ENCODE data around the gene GEMIN7.
"Not testable (repeated sequence)": the region's sequence is repeated elsewhere in the genome, so short reads cannot be mapped to it uniquely, and the experiment has no call there.

The GEMIN7 gene

DNA sequence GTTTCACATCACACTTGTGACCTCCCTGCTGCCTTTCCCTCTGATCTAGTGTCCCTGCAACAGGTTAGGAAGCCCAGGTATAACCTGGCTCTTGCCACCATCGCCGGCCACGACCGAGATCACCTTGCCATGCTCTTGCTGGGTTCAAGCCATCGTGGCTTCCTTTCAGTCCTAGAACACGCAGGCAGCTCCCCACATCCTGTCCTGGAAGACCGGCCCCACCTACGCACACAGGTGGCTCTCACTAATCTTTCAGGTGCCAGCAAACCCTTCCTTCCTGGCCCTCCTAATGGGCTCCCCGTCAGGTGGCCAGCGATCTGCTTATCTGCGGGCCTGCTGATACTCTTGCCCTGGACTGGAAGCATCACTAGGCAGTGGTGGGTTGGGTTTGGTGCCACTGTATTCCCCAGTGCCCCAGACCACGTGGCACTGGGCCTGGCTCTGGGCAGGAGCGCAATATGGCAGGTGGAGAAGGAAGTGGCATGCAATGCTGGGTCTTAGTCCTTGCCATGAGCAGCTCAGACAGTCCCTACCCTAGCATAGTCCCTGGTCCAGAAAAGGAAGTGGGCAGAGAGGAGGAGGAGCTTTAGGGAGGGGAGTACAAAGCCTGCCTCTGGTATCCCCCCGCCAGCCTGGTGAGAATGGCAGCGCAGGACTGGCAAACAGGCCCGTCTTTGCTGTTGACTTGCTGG is 25.7 kb downstream of the GEMIN7 start:
- no peak for DNase-seq (ENCODE audit: low read depth)

DNA sequence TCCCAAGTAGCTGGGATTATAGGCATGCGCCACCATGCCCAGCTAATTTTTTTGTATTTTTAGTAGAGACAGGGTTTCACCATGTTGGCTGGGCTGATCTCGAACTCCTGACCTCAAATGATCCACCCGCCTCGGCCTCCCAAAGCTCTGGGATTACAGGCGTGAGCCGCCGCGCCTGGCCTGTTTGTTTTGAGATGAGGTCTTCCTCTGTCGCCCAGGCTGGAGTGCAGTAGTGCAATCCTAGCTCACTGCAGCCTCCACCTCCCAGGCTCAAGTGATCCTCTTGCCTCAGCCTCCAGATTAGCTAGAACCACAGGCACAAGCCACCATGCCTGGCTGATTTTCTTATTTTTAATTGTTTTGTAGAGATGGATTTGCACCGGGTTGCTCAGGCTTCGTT is 27.3 kb downstream of the GEMIN7 start:
- DNase-seq (ENCODE audit: low read depth): not testable (repeated sequence)

DNA sequence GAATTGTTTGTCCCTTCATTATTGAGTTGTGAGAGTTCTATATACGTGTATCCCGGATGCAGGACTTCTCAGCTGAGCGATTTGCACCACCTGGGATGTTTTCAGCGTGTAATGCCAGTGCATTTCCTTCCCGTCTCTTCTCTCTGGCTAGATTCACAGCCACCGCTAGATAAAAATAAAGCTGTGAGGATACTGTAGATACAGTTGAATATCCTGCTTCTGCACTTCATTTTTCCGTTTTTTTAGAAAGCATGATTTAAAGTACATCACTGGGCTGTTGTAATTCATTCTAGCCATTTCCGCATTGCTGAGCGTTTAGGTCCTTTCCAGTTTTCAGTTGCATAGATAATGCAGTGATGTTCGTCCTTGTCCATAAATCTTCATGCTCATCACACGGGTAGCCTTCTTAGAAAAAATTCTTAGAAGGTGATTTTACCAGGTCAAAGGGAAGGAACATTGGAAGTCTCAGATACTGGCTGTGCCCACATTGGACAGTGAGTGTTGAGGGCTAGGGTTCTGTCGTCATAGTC is 28.6 kb downstream of the GEMIN7 start:
- DNase-seq (ENCODE audit: low read depth): no peak

DNA sequence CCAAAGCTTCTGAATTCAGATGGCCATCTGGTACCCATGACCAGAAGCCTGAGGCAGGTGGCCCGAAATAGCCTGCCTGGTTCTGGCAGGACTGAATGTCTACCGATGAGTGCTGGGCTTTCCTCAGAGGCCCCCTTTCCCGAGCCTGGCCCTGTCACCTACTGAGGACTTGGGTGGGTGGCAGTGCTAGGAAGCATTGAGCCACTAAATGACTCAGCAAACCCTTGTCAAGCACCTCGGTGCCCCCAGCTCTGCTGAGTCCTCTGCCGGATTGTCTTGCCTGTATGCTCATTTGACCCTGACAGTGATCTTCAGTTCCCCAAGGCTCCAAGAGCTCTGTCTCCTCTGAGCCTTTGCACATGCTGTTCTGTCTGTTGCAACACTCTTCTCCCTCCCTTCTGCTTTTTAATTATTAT is 31.8 kb downstream of the GEMIN7 start:
- no peak for DNase-seq (ENCODE audit: low read depth)

DNA sequence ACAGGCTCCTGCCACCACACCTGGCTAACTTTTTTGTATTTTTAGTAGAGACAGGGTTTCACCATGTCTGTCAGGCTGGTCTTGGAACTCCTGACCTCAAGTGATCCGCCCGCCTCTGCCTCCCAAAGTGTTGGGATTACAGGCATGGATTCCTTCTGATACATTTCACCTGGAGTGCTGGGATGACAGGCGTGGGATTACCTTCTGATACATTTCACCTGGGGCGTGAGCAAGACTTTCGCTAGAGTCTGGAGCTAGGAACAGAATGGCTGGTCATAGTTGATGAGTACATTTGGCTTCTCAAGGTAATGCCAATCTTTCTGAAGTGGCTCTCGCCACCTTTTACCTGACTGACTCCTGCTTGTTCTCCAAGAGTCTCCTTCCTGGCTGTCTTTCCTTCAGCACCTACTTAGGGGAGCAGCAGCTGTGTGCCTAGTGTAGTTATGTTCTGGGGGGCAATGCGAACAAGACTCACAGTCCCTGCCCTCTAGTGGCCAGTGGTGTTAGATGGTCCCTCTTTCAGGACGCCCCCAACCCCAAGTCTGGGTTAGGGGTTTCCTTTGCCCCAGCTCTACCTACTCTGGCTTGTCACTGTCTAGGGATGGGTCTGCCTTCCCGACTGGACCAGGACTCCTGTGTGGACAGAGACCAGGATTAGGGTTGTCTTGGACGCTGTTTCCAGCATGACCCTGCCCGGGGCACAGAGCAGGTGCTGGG is 33.2 kb downstream of the GEMIN7 start:
- no peak for DNase-seq (ENCODE audit: low read depth)

DNA sequence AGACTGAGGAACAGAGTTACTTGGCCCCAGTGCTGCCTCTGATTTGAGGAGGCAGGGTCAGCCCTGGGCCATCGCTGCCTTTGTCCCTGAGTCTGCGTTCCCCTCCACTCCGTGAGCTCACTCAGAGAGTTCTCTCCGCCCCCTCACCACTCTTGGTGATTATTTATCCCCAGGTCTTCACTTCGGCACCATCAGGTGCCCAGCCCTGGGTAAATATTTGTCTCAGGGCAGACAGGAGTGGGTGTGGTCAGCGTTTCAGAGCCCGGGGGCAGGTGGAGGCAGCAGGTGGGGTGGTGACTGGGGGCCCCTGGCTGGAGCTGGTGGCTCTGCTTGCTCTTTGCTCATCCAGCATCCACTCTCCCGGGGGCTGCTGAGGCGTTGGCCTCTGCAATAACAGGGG is 34.6 kb downstream of the GEMIN7 start:
- DNase-seq (ENCODE audit: low read depth): no peak

DNA sequence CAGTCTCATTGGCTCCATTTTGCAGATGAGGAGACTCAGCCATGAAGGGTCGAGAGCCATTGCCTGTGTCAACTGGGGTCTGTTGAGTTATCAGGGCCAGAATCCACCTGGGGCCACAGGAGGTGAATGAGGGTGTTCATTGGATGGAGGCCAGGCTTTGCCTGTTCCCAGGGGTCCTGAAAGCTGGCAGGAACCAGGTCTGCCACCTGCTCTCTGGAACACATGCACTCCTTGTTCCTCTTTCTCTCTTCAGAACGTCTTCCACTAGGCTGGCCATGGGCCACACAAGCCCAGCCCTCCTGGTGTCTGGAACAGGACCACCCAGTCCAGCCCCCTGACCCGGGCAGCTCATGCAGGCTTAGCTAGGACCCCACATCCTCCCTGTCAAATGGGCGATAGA is 35.1 kb downstream of the GEMIN7 start:
- DNase-seq (ENCODE audit: low read depth): no peak

DNA sequence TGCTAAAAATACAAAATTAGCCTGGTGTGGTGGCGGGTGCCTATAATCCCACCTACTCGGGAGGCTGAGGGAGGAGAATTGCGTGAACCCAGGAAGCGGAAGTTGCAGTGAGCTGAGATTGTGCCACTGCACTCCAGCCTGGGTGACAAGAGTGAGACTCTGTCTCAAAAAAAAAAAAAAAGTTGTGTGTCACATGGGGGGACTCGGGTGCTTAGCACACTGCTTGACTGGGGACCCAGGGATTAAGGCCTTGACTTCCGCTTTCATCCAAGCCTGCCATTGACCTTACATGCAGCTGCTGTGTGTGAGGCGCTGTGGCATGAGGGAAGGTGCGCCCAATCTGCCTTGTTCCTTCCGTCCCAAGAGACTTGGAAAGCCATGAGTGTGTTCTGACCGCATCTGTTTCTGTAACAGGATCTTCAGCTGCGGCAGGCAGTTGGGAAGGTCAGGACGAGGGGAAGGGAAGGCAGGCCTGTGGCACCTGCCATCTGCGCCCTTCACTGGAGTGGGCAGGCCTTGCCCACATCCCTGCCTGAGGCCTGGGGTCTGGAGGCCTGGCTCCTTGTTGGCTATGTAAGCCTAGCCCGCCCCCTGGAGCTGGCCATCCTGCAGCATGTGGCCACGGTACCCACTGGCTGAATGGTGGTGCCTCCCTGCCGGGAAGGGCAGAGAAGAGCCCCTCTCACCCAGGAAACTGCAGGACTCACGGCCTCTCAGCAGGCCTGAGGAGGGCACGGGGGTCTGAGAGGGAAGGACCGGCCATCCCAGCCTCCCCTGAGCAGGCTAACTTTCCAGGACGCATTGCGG is 37.0 kb downstream of the GEMIN7 start:
- DNase-seq (ENCODE audit: low read depth): no peak

DNA sequence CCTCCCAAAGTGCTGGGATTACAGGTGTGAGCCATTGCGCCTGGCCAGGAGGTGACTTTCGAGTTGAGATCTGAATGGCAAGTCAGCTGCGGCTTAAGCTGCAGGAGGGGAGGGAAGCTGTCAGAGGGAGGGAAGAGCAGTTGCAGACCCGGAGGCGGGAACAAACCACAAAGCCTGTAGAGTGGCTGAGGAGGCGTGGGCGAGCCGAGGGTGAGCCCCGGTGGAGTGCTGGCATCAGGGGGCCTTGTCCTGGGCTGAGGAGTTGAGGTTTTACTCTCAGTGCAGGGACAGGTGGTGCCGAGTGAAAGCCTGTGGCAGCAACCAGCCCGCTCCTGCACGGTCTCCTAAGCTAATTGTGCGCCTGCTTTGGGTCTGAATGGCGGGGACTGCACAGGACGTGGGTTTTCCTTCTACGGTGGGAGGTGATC is 38.1 kb downstream of the GEMIN7 start:
- DNase-seq (ENCODE audit: low read depth): no peak

DNA sequence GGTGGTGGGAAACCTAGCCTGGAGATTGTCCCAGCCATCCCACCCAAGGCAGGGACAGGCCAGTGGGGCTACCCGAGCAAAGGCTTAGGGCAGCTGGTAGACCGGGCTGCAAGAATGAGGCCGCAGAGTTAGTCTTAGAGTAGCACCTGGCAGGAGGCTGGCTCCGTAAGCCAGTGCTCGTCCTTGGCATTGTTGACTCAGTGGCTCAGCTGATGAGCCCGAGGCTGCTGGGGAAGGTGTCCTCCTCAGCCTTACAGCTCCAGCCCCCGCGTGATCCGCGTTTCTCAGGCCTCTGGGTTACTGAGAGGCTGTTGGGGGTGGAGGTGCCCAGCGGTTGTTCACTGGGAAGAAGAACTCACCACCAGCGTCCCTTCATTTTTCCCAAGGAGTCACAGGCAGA is 38.6 kb downstream of the GEMIN7 start:
- DNase-seq (ENCODE audit: low read depth): no peak

DNA sequence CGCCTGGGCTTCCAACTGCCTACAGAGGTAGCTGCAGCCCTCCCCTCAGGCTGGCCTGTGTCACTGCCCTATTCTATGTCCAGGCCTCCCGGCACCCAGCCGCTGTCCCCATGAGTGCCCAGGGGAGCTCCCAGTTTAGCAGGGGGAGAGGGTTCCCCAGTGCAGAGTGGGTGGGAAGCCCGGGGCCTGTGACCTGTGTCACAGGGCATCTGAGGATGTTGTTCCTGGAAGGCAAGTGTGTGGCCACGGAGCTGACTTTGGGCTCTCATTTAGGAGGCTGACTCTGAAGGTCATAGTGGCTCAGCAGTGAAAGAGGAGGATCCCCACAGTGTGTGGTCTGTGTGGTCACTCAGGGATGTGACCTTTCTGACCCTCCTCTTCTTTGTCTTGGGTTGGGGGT is 39.0 kb downstream of the GEMIN7 start:
- DNase-seq (ENCODE audit: low read depth): no peak

DNA sequence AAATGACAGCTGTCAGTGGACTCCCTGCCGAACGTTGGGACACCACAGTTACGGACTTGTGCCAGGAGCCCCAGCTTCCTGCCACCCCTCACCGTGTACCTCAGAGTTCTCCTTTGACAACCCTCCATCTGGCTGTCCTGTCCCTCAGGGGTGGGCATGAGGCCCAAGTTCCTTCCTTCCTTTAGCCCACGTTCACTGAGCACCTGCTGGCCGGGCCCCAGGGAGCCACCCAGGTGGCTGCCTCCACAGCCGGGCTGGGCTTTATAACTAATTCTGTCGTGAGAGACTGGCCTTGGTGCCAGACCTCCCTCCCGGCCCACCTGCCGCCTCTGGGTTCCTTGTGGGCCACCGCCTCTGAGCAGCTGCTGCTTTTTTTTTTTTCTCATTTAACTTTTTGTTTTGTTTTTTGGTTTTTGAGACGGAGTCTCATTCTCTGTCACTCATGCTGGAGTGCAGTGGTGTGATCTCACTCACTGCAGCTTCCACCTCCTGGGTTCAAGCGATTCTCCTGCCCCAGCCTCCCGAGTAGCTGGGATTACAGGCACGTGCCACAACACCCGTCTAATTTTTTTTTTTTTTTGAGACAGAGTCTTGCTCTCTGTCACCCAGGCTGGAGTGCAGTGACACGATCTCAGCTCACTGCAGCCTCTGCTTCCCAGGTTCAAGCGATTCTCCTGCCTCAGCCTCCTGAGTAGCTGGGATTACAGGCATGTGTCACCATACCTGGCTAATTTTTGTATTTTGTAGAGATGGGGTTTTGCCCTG is 39.7 kb downstream of the GEMIN7 start:
- DNase-seq (ENCODE audit: low read depth): not testable (repeated sequence)

DNA sequence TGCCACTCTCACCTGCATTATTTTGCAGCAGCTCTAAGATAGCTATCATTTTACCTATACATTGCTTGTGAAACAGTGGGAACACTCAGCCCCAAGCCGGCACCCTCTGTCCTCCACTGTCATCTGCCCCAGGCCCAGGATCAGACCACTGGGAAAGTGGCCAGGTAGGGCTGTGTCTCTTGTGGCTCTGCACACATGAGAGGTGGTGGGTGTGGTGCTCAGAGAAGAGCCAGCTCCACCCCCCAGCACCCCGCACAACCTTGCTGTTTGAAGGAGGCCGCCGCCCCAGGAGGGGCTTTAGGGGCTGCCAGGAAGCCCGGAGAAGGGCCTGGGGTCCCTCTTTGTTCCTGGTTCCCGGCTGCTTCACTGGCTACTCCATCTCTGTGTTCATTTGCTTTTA is 40.5 kb downstream of the GEMIN7 start:
- DNase-seq (ENCODE audit: low read depth): no peak

DNA sequence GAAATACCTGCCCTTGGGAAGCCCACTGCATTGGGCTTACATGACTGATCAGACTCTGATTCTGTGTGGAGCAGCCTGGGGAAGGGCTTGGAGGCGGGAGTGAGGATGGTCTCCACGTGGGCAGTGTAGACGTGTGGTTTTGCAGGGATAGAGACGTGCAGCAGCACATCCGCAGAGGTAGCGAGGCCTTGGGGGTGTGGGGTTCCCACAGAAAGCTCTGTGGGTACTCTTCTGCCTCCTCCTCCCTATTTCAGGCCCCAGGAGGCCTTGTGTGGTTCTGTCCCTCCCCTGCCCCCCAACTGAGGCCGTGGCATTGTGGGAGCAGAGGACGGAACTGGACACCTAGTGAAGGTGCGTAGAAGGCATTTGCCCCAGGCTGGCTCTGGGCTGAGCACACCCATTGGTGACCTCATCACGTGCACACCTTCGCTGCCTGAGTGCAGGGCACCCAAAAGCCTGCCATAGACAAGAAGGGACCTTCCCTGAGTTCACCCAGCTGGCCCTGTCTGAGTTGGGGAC is 42.8 kb downstream of the GEMIN7 start:
- no peak for DNase-seq (ENCODE audit: low read depth)

DNA sequence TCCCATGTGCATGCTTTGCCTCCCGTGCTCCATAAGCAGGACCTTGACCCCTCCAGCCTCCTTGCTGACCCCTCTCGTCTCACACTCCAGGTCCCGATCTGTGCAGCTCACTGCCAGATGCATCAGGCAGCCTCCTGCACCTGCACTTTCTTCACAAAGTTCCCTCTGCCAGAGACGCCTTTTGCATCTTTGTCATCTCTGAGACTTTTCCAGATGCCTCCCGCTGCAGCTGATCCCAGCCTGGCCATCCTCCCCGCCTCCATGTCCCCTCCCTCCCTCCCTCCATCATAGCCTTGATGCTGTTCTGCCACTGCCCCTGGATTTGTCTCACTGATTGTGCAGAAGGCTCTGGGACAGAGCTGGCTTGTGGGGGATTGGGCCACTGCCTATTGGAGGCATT is 43.8 kb downstream of the GEMIN7 start:
- DNase-seq (ENCODE audit: low read depth): no peak

DNA sequence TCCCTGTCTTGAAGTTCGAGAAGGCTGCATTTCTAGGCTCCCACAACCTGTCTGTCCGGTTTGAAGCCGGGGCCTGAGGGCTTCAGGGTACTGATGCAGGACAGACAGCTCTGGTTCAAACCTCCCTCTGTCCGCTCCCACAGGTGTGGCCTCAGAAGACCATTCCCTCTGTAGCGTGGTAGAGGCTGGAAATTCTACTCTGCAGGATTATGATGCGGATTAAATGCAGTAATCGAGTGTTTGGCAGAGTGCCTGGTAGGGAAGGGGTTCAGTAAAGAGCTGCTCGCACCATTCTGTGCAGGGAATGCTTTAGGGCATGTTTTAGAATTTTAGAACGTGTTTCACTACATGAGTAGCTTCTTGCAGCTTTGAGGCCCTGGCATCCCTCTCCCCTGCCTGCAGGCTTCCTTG is 44.4 kb downstream of the GEMIN7 start:
- DNase-seq (ENCODE audit: low read depth): no peak

DNA sequence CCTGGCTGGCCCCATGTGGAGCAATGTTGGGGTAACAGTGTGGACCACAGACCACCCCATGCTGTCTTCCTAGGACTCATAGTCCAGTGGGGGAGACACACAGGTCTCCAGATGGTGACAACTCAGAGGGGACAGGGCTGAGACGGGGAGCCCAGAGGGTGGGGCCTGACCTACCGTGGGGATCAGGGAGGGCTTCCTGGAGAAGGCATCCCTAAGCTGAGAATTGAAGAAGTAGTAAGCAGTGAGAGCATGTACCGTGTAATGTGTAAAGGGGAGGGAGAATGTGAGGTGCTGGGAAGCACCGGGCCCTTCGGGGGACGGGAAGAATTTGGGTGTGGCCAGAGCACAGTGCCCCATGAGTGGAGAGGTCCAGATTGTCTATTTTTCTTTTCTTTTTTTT is 45.0 kb downstream of the GEMIN7 start:
- DNase-seq (ENCODE audit: low read depth): no peak

DNA sequence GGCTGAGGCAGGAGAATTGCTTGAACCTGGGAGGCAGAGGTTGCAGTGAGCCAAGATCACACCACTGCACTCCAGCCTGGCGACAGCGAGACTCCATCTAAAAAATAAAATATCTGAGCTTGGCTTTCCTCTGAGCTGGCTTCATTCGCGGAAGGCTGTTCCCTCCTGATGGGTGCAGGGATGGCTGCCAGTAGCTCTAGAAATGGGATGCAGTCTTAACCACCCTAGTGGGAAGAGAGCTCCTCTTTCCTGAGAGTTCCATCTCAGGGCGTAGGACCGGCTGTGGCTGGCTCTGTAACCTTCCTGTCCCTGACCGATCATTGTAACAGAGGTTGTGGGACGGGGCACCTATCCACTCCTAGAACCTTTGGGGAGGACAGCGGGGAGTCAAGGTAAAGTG is 46.3 kb downstream of the GEMIN7 start:
- no peak for DNase-seq (ENCODE audit: low read depth)

DNA sequence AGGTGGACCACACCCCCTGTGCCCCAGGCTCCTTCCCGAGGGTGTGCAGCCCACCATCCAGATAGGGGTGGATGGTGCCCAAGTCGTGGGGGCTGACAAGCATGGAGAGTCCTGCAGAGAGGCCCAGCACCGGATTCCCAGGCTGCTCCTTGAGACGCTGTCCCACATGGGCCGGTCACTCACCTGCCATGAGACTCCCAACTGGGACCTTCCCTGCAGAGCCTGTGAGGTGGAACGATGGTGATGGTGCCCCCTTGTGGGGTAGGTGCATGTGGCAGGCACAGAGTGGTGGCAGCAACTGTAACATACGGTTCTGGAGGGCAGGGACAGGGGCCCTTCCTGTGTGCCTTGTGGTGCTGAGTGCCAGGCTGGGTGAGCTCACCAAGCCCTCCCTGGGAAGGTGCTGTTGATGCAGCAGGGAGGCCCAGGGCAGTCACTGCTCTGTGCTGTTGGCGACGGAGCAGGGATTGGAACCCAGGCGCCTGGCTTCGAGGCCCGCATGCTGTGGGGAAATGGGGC is 47.0 kb downstream of the GEMIN7 start:
- DNase-seq (ENCODE audit: low read depth): no peak

DNA sequence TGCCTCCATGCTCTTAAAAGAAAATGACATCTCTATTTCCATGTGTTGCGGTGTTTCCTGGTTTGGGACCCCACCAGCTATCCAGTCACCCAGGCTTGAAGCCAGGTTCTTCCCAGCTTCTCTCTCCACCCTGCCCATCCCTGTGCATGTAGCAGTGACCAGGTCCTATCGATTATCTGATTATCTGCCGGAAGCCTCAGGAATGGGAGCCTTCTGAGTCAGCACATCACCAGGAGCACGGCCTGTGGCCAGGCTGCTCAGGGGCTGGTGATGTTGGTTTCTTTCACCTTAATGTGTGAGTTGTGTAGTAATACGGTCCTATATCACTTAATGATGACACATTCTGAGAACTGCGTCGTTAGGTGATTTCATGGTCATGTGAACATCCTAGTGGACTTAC is 47.6 kb downstream of the GEMIN7 start:
- no peak for DNase-seq (ENCODE audit: low read depth)

DNA sequence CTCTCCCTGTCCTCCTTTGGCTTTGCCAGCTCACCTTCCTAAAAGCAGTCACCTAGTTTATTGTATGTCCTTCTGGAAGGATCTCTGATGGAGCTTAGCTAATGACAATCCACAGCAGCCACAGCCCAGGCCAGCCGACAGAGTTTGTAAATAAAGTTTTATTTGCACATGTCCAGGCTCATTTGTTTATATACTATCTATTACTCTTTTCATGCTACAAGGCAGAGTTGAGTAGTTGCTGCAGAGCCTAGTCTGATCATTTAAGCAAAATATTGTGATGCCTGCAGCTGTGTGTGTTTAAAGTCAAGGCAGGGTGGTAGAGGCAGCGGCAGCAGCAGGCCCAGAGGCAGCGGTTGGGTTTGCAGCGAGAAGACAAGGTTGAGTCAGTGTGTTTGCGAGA is 49.1 kb downstream of the GEMIN7 start:
- DNase-seq (ENCODE audit: low read depth): no peak

DNA sequence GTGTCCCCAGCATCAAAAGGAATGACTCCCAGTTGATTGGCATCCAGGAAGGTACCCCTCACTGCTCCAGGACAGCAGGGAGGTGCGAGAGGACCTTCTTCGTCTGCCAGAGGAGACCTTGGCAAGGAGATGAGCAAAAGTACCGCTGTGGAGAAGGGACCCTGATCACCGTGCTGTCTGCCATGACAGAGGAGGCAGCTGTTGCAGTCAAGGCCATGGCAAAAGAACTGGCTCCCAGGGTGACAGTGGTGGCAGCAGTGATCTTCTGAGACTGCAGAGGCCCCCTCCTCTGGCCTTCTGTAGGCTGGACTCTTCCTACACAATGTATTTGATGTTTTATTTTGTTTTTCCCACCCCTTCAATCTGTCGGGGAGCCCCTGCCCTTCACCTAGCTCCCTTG is 49.7 kb downstream of the GEMIN7 start:
- no peak for DNase-seq (ENCODE audit: low read depth)
